Measurements from ENCODE around the gene FAM50B.

GRCh38 chr6:3875486-3875885, 26.3 kb downstream of the FAM50B start:
- TF ChIP-seq POLR2A (IDR thresholded peaks at IDR 0.05; ENCODE audit: low read depth) (no peak), CTCF (IDR thresholded peaks at IDR 0.05) (no peak), EP300 (IDR thresholded peaks at IDR 0.05) (no peak)
